IMR-90 (cell line): ENCODE measurements around the gene PTPRG. TPM values are rescaled to one million over a fixed set of nuclear protein-coding genes. Genes with fewer than 3 reads are reported as not detected.

Experiments
- ATAC-seq: fragments of 200-7000 bp; cut with Tn5 transposase; 2 replicates; pipeline ENCODE4 v1.9.1; 2020; ENCODE audit warnings: low read depth, mild to moderate bottlenecking, moderate library complexity
- BruUV-seq: library from RNA; stranded (reverse); fragments of 400-500 nt; replicated peaks from 2 replicates; lab custom pipeline; 2021; lab: Mats Ljungman, UMichigan
- CTCF ChIA-PET: fragments of 300-600 bp; formaldehyde crosslinking; extraction: SDS; loops from one replicate; lab custom pipeline; 2021; ENCODE audit warnings: antibody characterized with exemption; lab: Yijun Ruan, JAX
- POLR2A ChIA-PET: fragments of 300-600 bp; sonication (Branson Sonifier 250); formaldehyde crosslinking; loops from one replicate; lab custom pipeline; 2022; ENCODE audit warnings: antibody characterized with exemption; ENCODE audit not compliant: unreplicated experiment; lab: Charles Lee
- DNase-seq: peaks from one replicate; pipeline ENCODE4 v3.0.0; 2013
- H2AFZ ChIP-seq: replicated peaks from 2 replicates; pipeline ENCODE3; 2013; ENCODE audit warnings: low read length, mild to moderate bottlenecking; ENCODE audit not compliant: poor library complexity
- H2AK5ac ChIP-seq: 2 replicates; pipeline ENCODE4 v1.6.1; 2013; ENCODE audit warnings: low read depth, low read length, inconsistent platforms
- H2AK9ac ChIP-seq: replicated peaks from 2 replicates; pipeline ENCODE3; 2013; ENCODE audit warnings: mild to moderate bottlenecking, low read depth, low read length, moderate library complexity; ENCODE audit not compliant: poor library complexity
- H2BK120ac ChIP-seq: 2 replicates; pipeline ENCODE4 v1.6.1; 2013; ENCODE audit warnings: low read depth, low read length, inconsistent platforms
- H2BK15ac ChIP-seq: 3 replicates; pipeline ENCODE4 v1.6.1; 2013; ENCODE audit warnings: low read depth, low read length, inconsistent platforms
- H2BK20ac ChIP-seq: 2 replicates; pipeline ENCODE4 v1.6.1; 2013; ENCODE audit warnings: low read depth, mild to moderate bottlenecking, inconsistent platforms, low read length, moderate library complexity
- H2BK5ac ChIP-seq: 2 replicates; pipeline ENCODE4 v1.6.1; 2013; ENCODE audit warnings: mild to moderate bottlenecking, low read depth, low read length, inconsistent platforms; ENCODE audit not compliant: poor library complexity, severe bottlenecking
- H3K14ac ChIP-seq: replicated peaks from 2 replicates; pipeline ENCODE4 v1.6.1; 2013; ENCODE audit warnings: low read depth, low read length, inconsistent platforms
- H3K18ac ChIP-seq: 2 replicates; pipeline ENCODE4 v1.6.1; 2013; ENCODE audit warnings: low read depth, low read length, control low read depth
- H3K23ac ChIP-seq: 2 replicates; pipeline ENCODE4 v1.6.1; 2013; ENCODE audit warnings: low read depth, low read length, inconsistent platforms
- H3K27ac ChIP-seq: 2 replicates; pipeline ENCODE4 v1.5.1; 2013; ENCODE audit warnings: mild to moderate bottlenecking, control low read depth, low read length; ENCODE audit not compliant: insufficient read depth
- H3K27me3 ChIP-seq: 2 replicates; pipeline ENCODE4 v1.6.1; 2013; ENCODE audit warnings: low read length; ENCODE audit not compliant: control insufficient read depth, insufficient read depth
- H3K36me3 ChIP-seq: 2 replicates; pipeline ENCODE4 v1.6.1; 2013; ENCODE audit warnings: low read length, mixed read lengths; ENCODE audit not compliant: control insufficient read depth, insufficient read depth
- H3K4ac ChIP-seq: 2 replicates; pipeline ENCODE4 v1.6.1; 2013; ENCODE audit warnings: low read depth, low read length, inconsistent platforms
- H3K4me1 ChIP-seq: 2 replicates; pipeline ENCODE4 v1.6.1; 2013; ENCODE audit warnings: low read length, mixed read lengths; ENCODE audit not compliant: control insufficient read depth, insufficient read depth
- H3K4me2 ChIP-seq: 2 replicates; pipeline ENCODE4 v1.6.1; 2013; ENCODE audit warnings: low read depth, mild to moderate bottlenecking, control low read depth, low read length, moderate library complexity
- H3K4me3 ChIP-seq: 2 replicates; pipeline ENCODE4 v1.5.1; 2013; ENCODE audit warnings: low read depth, mild to moderate bottlenecking, control low read depth, low read length, moderate library complexity; ENCODE audit not compliant: insufficient read depth
- H3K56ac ChIP-seq: 2 replicates; pipeline ENCODE4 v1.6.1; 2013; ENCODE audit warnings: low read length, inconsistent platforms; ENCODE audit not compliant: insufficient read depth; ENCODE audit errors: extremely low read depth
- H3K79me1 ChIP-seq, 2 experiments: 2 replicates each; pipeline ENCODE4 v1.6.1; 2013; ENCODE audit warnings: low read length in 2 of 2, inconsistent platforms in 1 of 2, low read depth in 1 of 2
- H3K9ac ChIP-seq: 2 replicates; pipeline ENCODE4 v1.6.1; 2013; ENCODE audit warnings: low read depth, low read length, control low read depth
- H3K9me1 ChIP-seq: 2 replicates; pipeline ENCODE4 v1.6.1; 2013; ENCODE audit warnings: low read length, inconsistent platforms; ENCODE audit not compliant: insufficient read depth
- H3K9me3 ChIP-seq: 2 replicates; pipeline ENCODE4 v1.6.1; 2013; ENCODE audit warnings: low read length; ENCODE audit not compliant: control insufficient read depth, insufficient read depth
- H4K20me1 ChIP-seq: 2 replicates; pipeline ENCODE4 v1.6.1; 2013; ENCODE audit warnings: low read length, inconsistent platforms; ENCODE audit not compliant: insufficient read depth
- H4K5ac ChIP-seq: 2 replicates; pipeline ENCODE4 v1.6.1; 2013; ENCODE audit warnings: mild to moderate bottlenecking, low read depth, low read length, control low read depth
- H4K8ac ChIP-seq, 2 experiments: 2 replicates each; pipeline ENCODE4 v1.6.1; 2013; ENCODE audit warnings: low read depth in 2 of 2, low read length in 2 of 2, control low read depth in 1 of 2, inconsistent platforms in 1 of 2
- H4K91ac ChIP-seq: 2 replicates; pipeline ENCODE4 v1.6.1; 2013; ENCODE audit warnings: low read depth, low read length, inconsistent platforms; ENCODE audit not compliant: insufficient read depth
- BHLHE40 ChIP-seq: fragments of 150-350 bp; IDR thresholded peaks from 2 replicates; pipeline ENCODE4 v1.6.1; 2016; ENCODE audit warnings: mild to moderate bottlenecking, low read depth, low read length
- CEBPB ChIP-seq: IDR thresholded peaks from 2 replicates; pipeline ENCODE4 v1.6.1; 2012; ENCODE audit warnings: low read depth, low read length, improper control_type of control experiment
- CTCF ChIP-seq: conservative IDR thresholded peaks from 2 replicates; pipeline ENCODE4 v1.5.1; 2012; ENCODE audit warnings: mild to moderate bottlenecking, low read depth, low read length, improper control_type of control experiment
- ELK1 ChIP-seq: fragments of 150-350 bp; IDR thresholded peaks from 2 replicates; pipeline ENCODE4 v1.6.1; 2016; ENCODE audit warnings: low read depth, mild to moderate bottlenecking, low read length, moderate library complexity, borderline replicate concordance
- FOS ChIP-seq: fragments of 150-350 bp; IDR thresholded peaks from 2 replicates; pipeline ENCODE4 v1.6.1; 2016; ENCODE audit warnings: low read depth, low read length
- MAFK ChIP-seq: IDR thresholded peaks from 2 replicates; pipeline ENCODE4 v1.6.1; 2012; ENCODE audit warnings: low read depth, low read length, improper control_type of control experiment
- MAZ ChIP-seq: IDR thresholded peaks from 2 replicates; pipeline ENCODE4 v1.6.1; 2012; ENCODE audit warnings: low read depth, mild to moderate bottlenecking, low read length, improper control_type of control experiment, moderate library complexity, borderline replicate concordance
- MXI1 ChIP-seq: IDR thresholded peaks from 2 replicates; pipeline ENCODE4 v1.6.1; 2012; ENCODE audit warnings: low read depth, mild to moderate bottlenecking, low read length, moderate library complexity, borderline replicate concordance
- NFE2L2 ChIP-seq: fragments of 150-350 bp; IDR thresholded peaks from 2 replicates; pipeline ENCODE4 v1.6.1; 2016; ENCODE audit warnings: low read depth, mild to moderate bottlenecking, low read length
- RAD21 ChIP-seq: IDR thresholded peaks from 2 replicates; pipeline ENCODE4 v1.6.1; 2012; ENCODE audit warnings: low read length, improper control_type of control experiment
- SMC3 ChIP-seq: fragments of 150-350 bp; IDR thresholded peaks from 2 replicates; pipeline ENCODE4 v1.6.1; 2016; ENCODE audit warnings: low read depth, mild to moderate bottlenecking, antibody characterized with exemption, low read length, moderate library complexity
- USF2 ChIP-seq: fragments of 150-350 bp; IDR thresholded peaks from 2 replicates; pipeline ENCODE4 v1.6.1; 2017; ENCODE audit warnings: mild to moderate bottlenecking, antibody characterized with exemption, low read length, low read depth
- dilution Hi-C: fragments of 300-500 bp; cut with HindIII; formaldehyde crosslinking; loops from one replicate; pipeline ENCODE4 v1.14.3; 2018; ENCODE audit warnings: low sequenced_read_pairs; ENCODE audit not compliant: unreplicated experiment
- in situ Hi-C: fragments of 300-500 bp; cut with MboI; formaldehyde crosslinking; loops from 3 replicates; pipeline ENCODE4 v1.14.3; 2019; ENCODE audit warnings: low sequenced_read_pairs, inconsistent platforms, mixed read lengths
- intact Hi-C: fragments of 100-400 bp; cut with micrococcal nuclease; formaldehyde crosslinking; loops from 2 replicates; pipeline ENCODE4 v1.10.0; 2022
- polyA plus RNA-seq, 3 experiments: library from polyadenylated mRNA; depleted of rRNA; stranded (reverse); fragments of >200 nt; gene quantifications; 2 replicates each; pipeline ENCODE4 v1.2.3, GENCODE V29; 2012; ENCODE audit warnings: low replicate concordance in 1 of 3
- total RNA-seq: library from RNA; depleted of rRNA; stranded (reverse); fragments of >200 nt; gene quantifications from 2 replicates; pipeline ENCODE4 v1.2.3, GENCODE V29; 2012

Gene PTPRG
- total and polyA plus RNA-seq, 2 of the 4 experiments (the other 2 are of a cell fraction) = 7.7 to 31.0 TPM

GRCh38 chr3:61591300-61591699, 29.9 kb downstream of the PTPRG start:
- Histone ChIP-seq H3K4ac (0 out of 2 replicates have a peak overlapping the region, but pooled peaks have one; percentile 15), H2AFZ (no peak overlapping the region), H3K18ac (no peak overlapping the region), H3K27ac (no peak overlapping the region), H3K9me1 (peaks cover 14% of the 10 kb centered on the region), H2AK5ac (no peak overlapping the region), H2BK120ac (no peak overlapping the region), H2BK20ac (no peak overlapping the region), H3K9ac (no peak overlapping the region), H2BK5ac (no peak overlapping the region), H4K5ac (no peak overlapping the region), H3K56ac (no peak overlapping the region), H2BK15ac (no peak overlapping the region), H3K79me1 (peaks cover 35 to 76% of the 10 kb centered on the region in 2 experiments), H4K20me1 (0 out of 2 replicates have a peak, but pooled peaks cover 4% of the 10 kb centered on the region), H3K36me3 (no peaks in the 10 kb centered on the region), H3K23ac (peak overlapping the region; percentile 5; the same call in 1 of the 2 replicates), H4K91ac (no peak overlapping the region), H3K27me3 (no peaks in the 10 kb centered on the region), H3K4me1 (peaks cover 15% of the 10 kb centered on the region), H3K4me2 (no peak overlapping the region), H3K14ac (0 out of 2 replicates have a peak overlapping the region, but pooled peaks have one; percentile 35), H3K4me3 (no peak overlapping the region), H2AK9ac (no peak overlapping the region), H4K8ac (no peak overlapping the region), H3K9me3 (no peaks in the 10 kb centered on the region)
- dilution Hi-C loops = no loop called here
- ATAC-seq (no peak), DNase-seq (no peak)
- POLR2A ChIA-PET = no interaction called here
- in situ Hi-C loops = no loop called here
- BruUV-seq = no TSS peak
- TF ChIP-seq MAZ (no peak), ELK1 (no peak), MAFK (no peak), RAD21 (no peak), CTCF (no peak), MXI1 (no peak), NFE2L2 (no peak), BHLHE40 (no peak), FOS (no peak), SMC3 (no peak), USF2 (no peak), CEBPB (no peak)
- CTCF ChIA-PET = no interaction called here
- intact Hi-C loops = no loop called here
